HL-60 (cell line): ENCODE results near the gene NRXN2.

Experiments used
- DNase-seq, 2 experiments: peaks; one replicate each; pipeline ENCODE4 v3.0.0-alpha.2; 2010 to 2020; ENCODE audit warnings: low read depth in 1 of 2, low spot score in 1 of 2
- H3K27ac ChIP-seq: fragments of 250-450 bp; sonication (Bioruptor Pico); replicated peaks from 2 replicates; pipeline ENCODE4 v1.5.1; 2020; ENCODE audit warnings: mild to moderate bottlenecking, moderate library complexity
- H3K27me3 ChIP-seq: fragments of 250-450 bp; sonication (Bioruptor Pico); 2 replicates; pipeline ENCODE4 v1.5.1; 2021; ENCODE audit warnings: mild to moderate bottlenecking, moderate library complexity; ENCODE audit not compliant: insufficient read depth, poor library complexity, severe bottlenecking
- H3K4me3 ChIP-seq: replicated peaks from 2 replicates; pipeline ENCODE4 v1.5.1; 2011; ENCODE audit warnings: mild to moderate bottlenecking, control low read depth, low read length; ENCODE audit not compliant: insufficient read depth
- GABPA ChIP-seq: IDR thresholded peaks from 2 replicates; pipeline ENCODE4 v1.6.1; 2012; ENCODE audit warnings: low read depth
- POLR2AphosphoS5 ChIP-seq: IDR thresholded peaks from 2 replicates; pipeline ENCODE4 v1.6.1; 2012; ENCODE audit warnings: low read depth
- SPI1 ChIP-seq: IDR thresholded peaks from 2 replicates; pipeline ENCODE4 v1.6.1; 2012; ENCODE audit warnings: low read depth, mild to moderate bottlenecking, borderline replicate concordance
- TF ChIP-seq, protein P1 (sequence below): IDR thresholded peaks from one replicate; pipeline ENCODE4 v1.5.1; 2011; ENCODE audit warnings: low read length, control low read depth, inconsistent platforms; ENCODE audit not compliant: insufficient read depth
- TF ChIP-seq, protein P2 (sequence below): IDR thresholded peaks from 2 replicates; pipeline ENCODE4 v1.6.1; 2012; ENCODE audit warnings: low read depth; ENCODE audit not compliant: insufficient replicate concordance

NRXN2 gene

DNA sequence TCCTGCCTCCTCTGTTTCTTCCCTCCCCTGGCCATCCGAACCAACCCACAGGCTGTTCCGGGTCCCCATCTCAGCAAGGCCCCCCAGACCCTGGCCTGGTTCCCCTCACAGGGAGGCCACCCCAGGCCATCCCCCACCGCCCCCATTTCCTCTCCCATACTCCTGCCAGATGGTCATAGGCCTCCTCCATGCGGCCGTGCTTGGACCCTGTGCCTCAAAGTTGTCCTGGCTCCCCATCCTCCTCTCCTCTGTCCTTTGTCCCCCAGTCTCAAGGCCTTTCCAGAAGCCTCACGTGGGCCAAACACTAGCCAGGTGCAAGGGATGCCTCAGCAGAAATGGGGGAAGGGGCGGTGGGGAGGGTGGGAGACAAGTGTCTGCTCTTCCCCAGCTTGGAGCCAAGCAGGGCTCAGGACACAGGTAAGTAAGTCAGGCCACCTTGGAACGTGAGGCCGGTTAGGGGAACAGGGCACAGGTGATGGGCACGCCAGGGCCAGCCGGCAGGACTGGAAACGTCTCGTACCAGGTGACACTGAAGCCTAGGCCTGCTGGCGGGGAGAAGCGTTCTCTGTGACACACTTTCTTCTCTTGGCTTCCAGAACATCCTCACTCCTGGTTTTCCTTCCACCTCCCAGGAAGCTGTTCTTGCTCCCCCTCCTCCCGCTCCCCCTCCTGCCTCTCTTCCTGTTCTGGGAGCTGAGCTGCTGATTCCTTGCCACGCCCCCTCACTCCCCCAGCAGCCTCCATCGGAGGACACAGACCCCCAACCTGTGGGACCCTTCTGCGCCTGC is 163.5 kb downstream of the NRXN2 start:
- TF ChIP-seq, protein P1, sequence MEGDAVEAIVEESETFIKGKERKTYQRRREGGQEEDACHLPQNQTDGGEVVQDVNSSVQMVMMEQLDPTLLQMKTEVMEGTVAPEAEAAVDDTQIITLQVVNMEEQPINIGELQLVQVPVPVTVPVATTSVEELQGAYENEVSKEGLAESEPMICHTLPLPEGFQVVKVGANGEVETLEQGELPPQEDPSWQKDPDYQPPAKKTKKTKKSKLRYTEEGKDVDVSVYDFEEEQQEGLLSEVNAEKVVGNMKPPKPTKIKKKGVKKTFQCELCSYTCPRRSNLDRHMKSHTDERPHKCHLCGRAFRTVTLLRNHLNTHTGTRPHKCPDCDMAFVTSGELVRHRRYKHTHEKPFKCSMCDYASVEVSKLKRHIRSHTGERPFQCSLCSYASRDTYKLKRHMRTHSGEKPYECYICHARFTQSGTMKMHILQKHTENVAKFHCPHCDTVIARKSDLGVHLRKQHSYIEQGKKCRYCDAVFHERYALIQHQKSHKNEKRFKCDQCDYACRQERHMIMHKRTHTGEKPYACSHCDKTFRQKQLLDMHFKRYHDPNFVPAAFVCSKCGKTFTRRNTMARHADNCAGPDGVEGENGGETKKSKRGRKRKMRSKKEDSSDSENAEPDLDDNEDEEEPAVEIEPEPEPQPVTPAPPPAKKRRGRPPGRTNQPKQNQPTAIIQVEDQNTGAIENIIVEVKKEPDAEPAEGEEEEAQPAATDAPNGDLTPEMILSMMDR, result no peak
- TF ChIP-seq, protein P2, sequence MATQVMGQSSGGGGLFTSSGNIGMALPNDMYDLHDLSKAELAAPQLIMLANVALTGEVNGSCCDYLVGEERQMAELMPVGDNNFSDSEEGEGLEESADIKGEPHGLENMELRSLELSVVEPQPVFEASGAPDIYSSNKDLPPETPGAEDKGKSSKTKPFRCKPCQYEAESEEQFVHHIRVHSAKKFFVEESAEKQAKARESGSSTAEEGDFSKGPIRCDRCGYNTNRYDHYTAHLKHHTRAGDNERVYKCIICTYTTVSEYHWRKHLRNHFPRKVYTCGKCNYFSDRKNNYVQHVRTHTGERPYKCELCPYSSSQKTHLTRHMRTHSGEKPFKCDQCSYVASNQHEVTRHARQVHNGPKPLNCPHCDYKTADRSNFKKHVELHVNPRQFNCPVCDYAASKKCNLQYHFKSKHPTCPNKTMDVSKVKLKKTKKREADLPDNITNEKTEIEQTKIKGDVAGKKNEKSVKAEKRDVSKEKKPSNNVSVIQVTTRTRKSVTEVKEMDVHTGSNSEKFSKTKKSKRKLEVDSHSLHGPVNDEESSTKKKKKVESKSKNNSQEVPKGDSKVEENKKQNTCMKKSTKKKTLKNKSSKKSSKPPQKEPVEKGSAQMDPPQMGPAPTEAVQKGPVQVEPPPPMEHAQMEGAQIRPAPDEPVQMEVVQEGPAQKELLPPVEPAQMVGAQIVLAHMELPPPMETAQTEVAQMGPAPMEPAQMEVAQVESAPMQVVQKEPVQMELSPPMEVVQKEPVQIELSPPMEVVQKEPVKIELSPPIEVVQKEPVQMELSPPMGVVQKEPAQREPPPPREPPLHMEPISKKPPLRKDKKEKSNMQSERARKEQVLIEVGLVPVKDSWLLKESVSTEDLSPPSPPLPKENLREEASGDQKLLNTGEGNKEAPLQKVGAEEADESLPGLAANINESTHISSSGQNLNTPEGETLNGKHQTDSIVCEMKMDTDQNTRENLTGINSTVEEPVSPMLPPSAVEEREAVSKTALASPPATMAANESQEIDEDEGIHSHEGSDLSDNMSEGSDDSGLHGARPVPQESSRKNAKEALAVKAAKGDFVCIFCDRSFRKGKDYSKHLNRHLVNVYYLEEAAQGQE, result no peak
- TF ChIP-seq SPI1 (no peak), GABPA (no peak), POLR2AphosphoS5 (no peak)
- no peak overlapping the region for H3K4me3 ChIP-seq
- H3K27me3 ChIP-seq, result no peaks in the 10 kb centered on the region
- DNase-seq, result no peak
- H3K27ac ChIP-seq, result no peak overlapping the region

DNA sequence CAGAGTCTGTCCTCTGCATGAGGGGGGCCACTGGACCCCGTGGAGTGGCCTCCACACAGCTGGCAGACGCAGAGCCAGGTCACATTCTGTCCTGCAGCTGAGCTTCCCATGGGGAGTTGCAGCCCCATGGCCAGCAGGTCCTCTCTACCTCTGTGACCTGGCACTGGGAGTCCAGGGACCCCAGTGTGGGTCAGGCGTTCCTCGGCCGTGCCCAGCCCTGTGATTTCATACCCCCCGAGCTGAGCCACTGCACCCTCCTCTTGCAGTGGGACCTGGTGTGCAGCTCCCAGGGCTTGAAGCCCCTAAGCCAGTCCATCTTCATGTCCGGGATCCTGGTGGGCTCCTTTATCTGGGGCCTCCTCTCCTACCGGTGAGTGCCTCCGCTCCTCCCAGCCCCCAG is 164.1 kb downstream of the NRXN2 start:
- H3K27me3 ChIP-seq, result no peaks in the 10 kb centered on the region
- no peak for DNase-seq
- no peak overlapping the region for H3K4me3 ChIP-seq
- TF ChIP-seq, protein P2, result no peak
- TF ChIP-seq POLR2AphosphoS5, result no peak
- no peak for TF ChIP-seq SPI1
- TF ChIP-seq, protein P1, result no peak
- TF ChIP-seq GABPA, result no peak
- H3K27ac ChIP-seq, result no peak overlapping the region

DNA sequence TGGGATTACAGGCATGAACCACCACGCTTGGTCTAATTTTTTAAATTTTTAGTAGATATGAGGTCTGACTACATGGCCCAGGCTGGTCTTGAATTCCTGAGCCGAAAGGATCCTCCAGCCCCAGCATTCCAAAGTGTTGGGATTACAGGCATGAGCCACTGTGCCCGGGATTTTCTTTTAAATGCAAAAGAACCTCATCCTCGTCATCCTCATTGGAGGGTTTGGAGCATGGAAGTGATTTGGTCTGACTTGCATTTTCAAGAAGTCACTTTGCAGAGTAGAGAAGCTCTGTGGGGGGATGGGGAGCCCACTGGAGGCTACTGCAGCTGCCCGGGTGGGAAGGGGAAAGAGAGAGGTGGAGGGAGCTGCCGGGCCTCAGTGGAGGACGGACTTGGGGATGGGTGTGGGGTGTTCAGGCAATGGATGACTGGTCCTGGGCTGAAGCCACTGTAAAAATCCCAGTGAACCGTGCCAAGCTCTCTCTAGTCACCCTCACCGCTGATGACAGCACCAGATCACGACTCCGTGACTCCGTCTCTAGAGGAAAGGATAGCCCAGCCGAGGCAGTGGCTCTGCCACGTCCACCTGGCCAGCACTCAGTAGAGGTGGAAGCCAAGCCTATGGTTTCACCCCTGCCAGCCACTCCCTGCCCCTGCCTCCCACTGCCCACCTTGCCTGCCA is 164.8 kb downstream of the NRXN2 start:
- H3K4me3 ChIP-seq, result no peak overlapping the region
- H3K27me3 ChIP-seq, result no peaks in the 10 kb centered on the region
- H3K27ac ChIP-seq, result no peak overlapping the region
- no peak for DNase-seq
- TF ChIP-seq POLR2AphosphoS5, result no peak
- TF ChIP-seq SPI1, result no peak

DNA sequence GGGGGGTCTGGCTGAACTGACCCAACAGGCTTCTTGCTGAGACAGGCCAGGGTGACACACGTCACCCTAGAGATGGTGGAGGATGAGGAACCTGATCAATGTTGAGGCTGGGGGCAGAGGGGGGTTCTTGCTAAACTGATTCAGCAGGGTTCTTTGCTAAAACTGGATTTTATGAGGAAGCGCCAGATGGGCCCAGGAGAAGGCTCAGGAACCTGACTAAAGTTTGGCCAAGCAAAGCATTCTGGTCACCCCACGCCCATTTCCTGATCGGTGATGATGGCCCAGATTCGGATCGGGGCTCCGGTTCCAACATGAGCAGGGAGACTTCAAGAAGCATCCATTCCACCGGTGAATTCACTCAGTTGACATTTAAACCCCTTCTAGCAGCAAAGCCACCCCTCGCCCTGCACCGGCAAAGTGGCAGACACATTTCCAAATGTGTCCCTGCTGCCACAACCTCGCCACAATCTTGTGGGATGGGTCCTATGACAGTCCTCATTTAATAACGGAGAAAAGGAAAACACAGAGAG is 166.2 kb downstream of the NRXN2 start:
- Histone ChIP-seq H3K27me3 (no peaks in the 10 kb centered on the region), H3K4me3 (no peak overlapping the region), H3K27ac (no peak overlapping the region)
- TF ChIP-seq, protein P1, result no peak
- TF ChIP-seq POLR2AphosphoS5 (no peak), GABPA (no peak), SPI1 (no peak)
- TF ChIP-seq, protein P2, result no peak
- no peak for DNase-seq
